Transverse colon (tissue), 4 donors: ENCODE data around the gene ZNF496.

ENCODE experiments used
- CTCF ChIP-seq, 5 experiments: fragments of 200-600 bp in 3 of 5; fragments of 450-650 bp in 2 of 5; sonication (generic) in 3 of 5; IDR thresholded peaks; 1 replicate in 2 of 5; 2 replicates in 3 of 5; pipeline ENCODE4 v1.5.1; 2016 to 2017; ENCODE audit warnings: antibody characterized with exemption in 5 of 5, inconsistent platforms in 3 of 5, mild to moderate bottlenecking in 2 of 5, moderate library complexity in 1 of 5
- POLR2AphosphoS5 ChIP-seq, 3 donors: sonication (generic); formaldehyde crosslinking; IDR thresholded peaks; one replicate each; pipeline ENCODE4 v1.6.1; 2016; ENCODE audit warnings: antibody characterized with exemption in 3 of 3

GRCh38 chr1:247286134-247286670 lies 45.5 kb downstream of the ZNF496 start:
- TF ChIP-seq CTCF (IDR thresholded peaks at IDR 0.05) (no peak), POLR2AphosphoS5 (IDR thresholded peaks at IDR 0.05) (no peak)
